MM.1S (cell line): Measurements from ENCODE around the gene EFCAB6.

ENCODE experiments used
- EZH2 ChIP-seq: fragments of 300-600 bp; sonication (generic); optimal IDR thresholded peaks from 2 replicates; pipeline ENCODE3; 2017; ENCODE audit warnings: low read depth, mild to moderate bottlenecking, antibody characterized with exemption, low read length, mixed read lengths
- EZH2phosphoT487 ChIP-seq: fragments of 300-600 bp; sonication (generic); IDR thresholded peaks from 2 replicates; pipeline ENCODE4 v1.6.1; 2018; ENCODE audit warnings: antibody characterized with exemption, low read length
- TF ChIP-seq, protein P1 (sequence below): fragments of 300-600 bp; sonication (generic); IDR thresholded peaks from 2 replicates; pipeline ENCODE4 v1.5.1; 2016; ENCODE audit warnings: antibody characterized with exemption, low read length, mixed read lengths

DNA sequence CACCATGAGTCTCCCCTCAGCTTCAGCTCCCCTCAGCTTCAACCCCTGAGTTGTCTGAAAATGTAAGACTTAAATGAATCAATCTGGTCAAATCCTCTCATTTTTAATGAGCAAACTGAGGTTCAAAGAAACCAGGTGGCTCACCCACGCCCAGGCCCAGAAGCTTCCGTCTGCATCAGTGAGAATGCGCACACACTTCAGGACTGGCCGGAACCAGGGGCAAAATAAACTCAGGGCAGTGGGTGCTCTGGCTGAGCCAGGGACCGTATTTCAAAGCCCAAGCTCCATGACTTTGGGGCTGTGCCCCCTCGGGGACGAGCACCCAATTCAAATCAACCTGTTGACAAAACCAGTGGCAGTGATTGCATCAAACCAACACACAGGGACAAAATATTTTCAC is 47.1 kb upstream of the EFCAB6 start:
- TF ChIP-seq, protein P1, sequence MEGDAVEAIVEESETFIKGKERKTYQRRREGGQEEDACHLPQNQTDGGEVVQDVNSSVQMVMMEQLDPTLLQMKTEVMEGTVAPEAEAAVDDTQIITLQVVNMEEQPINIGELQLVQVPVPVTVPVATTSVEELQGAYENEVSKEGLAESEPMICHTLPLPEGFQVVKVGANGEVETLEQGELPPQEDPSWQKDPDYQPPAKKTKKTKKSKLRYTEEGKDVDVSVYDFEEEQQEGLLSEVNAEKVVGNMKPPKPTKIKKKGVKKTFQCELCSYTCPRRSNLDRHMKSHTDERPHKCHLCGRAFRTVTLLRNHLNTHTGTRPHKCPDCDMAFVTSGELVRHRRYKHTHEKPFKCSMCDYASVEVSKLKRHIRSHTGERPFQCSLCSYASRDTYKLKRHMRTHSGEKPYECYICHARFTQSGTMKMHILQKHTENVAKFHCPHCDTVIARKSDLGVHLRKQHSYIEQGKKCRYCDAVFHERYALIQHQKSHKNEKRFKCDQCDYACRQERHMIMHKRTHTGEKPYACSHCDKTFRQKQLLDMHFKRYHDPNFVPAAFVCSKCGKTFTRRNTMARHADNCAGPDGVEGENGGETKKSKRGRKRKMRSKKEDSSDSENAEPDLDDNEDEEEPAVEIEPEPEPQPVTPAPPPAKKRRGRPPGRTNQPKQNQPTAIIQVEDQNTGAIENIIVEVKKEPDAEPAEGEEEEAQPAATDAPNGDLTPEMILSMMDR, result no peak
- TF ChIP-seq EZH2, result no peak
- TF ChIP-seq EZH2phosphoT487, result no peak
